Middle frontal gyrus (tissue), 1 donor: ENCODE results near the gene PHLDB2.
"Not testable (repeated sequence)": the region's sequence is repeated elsewhere in the genome, so short reads cannot be mapped to it uniquely, and the experiment has no call there.

Experiments
- DNase-seq: peaks from one replicate; pipeline ENCODE4 v3.0.0-alpha.2; 2015; ENCODE audit warnings: low spot score; ENCODE audit errors: extremely low spot score

The PHLDB2 gene

DNA sequence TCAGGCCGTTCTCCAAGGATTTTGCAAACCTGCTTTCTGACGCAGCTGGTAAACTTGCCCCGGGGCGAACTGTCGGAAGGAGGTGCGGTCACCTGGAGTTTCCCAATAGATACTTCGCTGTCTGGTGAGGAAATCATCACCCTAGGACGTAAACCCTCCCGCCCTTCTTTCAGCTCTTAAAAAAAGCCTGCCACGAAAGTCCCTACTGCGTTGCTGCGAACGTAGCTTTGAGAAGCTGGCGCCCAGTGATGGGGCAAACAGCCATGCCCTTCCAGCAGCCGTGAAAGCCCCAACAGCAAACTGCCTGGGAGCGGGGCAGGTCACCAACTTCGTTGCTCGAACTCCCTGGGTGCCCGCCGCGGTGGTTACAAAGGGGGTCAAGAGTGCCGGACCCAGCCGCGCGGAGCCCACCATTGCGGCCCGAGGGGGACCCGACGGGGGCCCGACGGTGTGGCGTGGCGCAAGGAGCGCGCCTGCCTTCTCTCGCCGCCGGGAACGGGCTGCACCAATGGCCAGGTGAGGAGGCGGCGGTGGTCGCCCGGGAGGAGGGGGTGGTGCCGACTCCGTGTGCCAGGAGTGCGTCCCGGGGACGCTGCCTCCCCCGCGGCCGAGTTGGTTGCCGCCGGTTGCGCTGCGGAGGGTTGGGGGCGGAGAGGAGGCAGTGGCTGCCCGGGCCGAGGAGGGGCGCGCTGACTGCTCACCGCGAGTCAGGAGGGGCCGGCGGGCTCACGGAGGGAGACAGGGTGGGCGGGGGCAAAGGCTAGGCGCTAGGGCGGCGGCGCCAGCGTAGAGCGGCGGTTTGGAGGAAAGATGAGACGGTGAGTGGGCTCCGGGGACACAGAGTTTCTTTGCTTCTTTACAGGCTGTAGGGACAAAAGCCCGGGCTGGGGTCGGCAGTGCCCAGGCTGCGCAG, at the start of gene PHLDB2:
PHLDB2 (plus strand) TSS at position 205 of the 913 bp plus-strand sequence. CDS start 24,813 bp downstream, outside the sequence.
- DNase-seq: no peak

DNA sequence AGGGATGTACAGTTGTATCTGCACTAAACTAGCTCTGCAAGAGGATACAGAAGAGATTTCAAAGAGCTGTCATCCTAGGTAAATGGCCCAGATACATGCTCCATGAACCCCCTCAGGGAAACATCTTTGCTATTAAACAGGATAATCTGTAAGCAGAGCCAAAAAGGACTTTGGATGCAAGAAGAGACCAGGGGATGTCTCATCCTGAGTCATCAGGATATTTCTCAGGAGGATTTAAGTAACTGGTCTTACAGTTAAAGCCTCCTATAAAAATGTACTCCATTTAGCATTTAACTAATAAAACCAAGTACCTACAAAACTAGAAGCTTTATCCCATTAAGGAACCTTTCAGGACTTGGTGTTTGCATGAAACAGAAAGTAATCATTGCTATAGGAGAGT, 48.2 kb upstream of the PHLDB2 start:
- DNase-seq: no peak

DNA sequence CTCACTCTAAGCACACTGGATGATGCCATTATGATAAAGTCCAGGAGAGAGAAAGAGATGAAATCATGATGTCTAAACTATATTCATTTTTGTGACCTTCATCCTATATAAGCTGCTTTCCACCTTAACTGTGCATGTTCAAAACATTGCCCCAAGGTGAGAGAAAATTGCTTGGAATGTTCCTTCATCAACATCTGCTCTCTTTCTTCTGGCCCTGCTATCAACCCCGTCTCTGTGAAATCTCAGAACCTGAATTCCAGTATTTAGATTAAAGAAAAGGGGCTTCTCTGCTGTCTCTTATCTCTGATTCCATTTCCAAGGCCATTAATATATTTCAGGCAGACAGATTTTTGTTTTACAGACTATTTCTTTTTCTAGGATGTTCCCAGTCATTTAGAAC, 47.3 kb upstream of the PHLDB2 start:
- no peak for DNase-seq

DNA sequence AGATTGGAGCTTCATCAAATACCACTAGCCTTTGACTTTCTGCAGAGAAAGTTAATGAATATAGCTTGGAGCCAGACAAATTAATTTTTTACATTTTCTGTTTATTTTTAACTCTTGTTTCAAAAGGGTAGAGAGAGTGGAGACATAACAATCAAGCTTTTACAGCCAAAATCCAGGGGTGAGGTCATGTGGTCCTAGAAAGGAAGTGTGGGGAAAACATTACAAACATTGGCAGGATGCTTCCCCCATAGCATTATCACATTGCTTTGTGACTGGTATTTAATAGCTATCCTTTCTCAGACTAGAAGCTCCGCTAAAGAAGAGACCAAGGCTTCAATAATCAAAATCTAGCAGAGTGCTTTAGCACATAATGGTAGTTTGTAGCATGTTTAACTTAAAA, 46.4 kb upstream of the PHLDB2 start:
- no peak for DNase-seq

DNA sequence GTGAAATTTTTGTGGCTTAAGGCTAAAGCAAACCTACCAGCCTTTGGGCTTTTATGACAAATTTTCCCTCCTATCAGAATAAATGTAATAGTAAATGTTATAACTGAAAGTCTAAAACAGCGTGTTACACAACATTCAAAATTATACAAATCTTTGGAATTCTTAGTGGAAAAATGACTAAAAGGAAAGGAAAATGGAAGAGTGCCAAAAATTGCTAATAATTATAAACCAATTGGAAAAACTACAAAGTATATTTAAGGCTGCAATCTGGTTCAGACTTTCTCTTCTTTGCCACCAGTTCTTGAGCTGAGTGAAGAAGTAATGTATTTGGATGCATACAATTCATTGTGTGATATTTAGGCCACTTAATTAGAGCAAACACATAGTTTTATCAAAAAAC, 45.6 kb upstream of the PHLDB2 start:
- no peak for DNase-seq

DNA sequence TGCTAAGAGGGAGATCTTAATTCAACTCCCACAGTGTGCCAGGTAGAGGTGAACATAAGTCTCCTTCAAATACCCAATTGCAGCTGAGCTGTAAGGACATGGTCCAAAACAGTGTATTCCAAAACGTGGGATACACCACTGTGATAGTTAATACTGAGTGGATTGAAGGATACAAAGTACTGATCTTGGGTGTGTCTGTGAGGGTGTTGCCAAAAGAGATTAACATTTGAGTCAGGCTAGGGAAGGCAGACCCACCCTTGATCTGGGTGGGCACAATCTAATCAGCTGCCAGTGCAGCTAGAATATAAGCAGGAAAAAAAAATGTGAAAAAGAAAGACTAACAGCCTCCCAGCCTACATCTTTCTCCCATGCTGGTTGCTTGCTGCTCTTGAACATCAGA, 45.1 kb upstream of the PHLDB2 start:
- no peak for DNase-seq

DNA sequence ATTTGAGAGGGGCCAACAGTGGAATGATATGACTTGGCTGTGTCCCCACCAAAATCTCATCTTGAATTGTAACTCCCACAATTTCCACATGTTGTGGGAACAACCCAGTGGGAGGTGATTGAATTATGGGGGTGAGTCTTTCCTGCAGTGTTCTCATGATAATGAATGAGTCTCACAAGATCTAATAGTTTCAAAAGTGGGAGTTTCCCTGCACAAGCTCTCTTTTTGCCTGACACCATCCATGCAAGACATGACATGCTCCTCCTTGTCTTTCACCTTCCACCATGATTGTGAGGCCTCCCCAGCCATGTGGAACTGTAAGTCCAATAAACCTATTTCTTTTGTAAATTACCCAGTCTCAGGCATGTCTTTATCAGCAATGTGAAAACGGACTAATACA, 42.3 kb upstream of the PHLDB2 start:
- DNase-seq: not testable (repeated sequence)

DNA sequence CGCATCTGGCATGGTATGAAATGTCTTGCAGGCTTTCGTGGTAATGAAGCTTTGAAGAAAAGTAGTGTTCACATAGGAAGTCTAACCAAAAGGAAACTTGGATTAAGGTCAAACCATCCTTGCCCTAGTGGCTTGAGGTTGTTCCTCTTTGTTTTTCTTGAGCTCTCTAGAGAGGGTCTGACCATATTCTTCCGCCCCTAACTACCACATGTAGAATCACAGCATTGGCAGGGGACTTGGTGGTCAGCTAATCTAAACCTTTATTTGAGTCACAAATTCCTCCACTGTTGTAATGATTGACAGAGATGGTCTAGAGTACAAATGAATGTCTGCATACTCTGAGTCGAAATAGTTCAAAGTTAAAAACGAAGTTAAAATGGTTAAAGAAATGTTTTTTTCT, 39.1 kb upstream of the PHLDB2 start:
- no peak for DNase-seq

DNA sequence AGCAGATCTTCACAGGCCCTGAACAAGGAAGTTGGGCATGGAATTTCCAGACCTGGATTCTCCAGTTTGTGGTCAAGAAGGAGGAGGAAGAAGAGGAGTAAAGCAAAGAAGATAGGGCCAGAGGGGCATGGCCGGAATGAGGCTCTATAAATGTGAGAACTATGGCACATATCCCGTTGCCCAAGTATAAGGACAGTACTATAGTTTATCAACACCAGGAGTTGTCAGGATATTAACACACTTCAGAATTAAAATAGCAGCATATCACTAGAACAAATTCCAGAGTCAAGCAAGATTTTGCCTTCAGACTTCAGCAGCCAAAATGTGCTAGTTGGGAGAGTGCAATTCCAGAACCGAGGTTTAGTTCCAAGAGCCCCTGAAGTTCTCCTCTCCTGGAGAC, 38.4 kb upstream of the PHLDB2 start:
- no peak for DNase-seq

DNA sequence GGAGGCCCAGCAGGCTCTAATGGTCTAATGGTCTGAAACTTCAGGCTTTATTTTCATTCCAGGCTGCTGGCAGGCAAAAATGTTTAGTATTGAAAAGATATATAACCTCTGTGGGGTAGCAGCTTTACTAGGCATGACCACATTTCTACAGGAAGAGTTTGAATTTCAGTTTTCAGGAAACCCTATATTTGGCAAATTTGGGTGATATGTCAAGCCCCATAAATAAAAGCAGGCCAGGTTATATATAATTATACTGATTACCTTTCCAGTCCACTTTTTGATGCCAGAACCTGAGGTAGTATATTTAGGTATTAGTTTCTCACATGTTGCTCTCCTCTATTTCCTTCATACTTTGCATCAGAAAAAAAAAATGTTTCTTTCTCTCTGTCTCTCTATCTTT, 37.2 kb upstream of the PHLDB2 start:
- DNase-seq: no peak

DNA sequence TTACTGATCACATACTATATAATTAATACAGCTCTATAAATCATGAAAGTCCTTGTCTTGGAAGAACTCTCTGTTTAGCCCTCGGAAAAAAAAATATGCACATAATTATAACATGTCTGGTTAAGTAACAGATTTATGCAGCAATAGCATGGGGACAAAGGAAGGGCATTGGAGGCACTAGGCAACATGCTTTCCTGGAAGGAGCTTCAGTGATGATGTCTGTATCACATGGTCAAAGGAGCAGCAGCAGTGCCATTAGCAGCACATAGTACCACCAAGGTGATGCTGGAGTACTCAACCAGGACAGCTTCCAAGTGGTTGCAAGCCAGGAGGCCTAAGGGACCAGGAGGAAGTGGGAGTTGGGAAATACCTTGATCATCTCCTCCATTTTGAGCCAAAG, 36.3 kb upstream of the PHLDB2 start:
- no peak for DNase-seq

DNA sequence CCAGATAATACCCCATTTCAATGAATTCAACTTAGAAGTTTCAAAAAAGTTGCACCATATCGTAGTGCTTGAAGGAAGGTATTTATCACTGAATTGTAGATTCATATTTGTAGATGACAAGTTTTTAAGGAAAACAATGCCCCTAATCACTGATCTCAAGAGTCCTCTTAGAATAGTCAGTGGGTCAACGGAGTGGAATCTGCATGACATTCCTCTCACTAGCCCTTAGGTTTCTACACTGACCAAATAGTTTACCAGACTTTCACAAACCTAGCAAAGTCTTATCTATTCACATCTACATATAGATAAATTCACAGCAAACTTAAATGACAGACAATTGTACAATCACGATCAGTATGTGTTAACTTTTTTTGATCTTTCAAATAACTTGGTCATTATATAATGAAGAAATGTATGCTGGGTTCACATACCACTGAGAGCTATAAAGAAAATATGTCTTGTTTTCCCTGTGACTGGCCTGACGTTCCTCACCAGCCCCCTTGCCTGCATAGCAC, 35.7 kb upstream of the PHLDB2 start:
- no peak for DNase-seq

DNA sequence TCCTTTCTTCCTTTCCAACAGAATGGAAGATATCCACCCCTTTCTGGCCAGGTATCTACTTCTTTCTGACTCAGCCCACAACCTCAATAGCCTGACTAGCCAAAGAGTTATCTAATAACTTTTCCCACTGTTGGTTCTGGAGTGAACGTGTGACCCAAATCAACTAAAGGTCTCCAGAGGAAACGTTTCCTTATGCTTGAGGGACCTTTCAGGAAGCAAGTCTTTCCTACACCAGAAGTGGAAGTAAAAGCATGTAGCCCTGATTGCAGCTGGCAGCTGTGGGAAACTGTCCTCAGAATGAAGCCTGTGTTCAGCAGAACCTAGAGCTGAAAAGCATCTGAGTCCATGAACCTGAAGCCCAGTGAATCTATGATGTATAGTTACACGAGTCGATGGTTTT, 34.7 kb upstream of the PHLDB2 start:
- no peak for DNase-seq

DNA sequence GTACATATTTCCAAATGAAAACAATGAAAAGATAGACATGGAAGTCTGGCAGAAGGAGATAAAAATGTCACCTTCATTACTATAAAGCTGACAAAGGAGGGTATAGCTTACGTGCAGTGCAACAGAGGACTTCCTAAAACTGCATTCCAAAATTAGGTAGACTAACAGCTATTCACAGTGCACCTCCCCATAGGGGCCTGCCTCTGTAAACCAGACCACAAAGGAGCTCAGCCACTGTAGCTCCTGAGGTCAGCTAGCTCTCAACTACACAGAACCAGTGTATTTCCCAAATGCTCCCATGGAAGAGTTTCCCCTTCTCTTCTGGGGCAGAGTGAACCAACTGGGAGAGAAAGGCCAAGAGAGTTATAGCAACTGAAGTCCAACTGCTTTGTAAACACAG, 31.2 kb upstream of the PHLDB2 start:
- no peak for DNase-seq

DNA sequence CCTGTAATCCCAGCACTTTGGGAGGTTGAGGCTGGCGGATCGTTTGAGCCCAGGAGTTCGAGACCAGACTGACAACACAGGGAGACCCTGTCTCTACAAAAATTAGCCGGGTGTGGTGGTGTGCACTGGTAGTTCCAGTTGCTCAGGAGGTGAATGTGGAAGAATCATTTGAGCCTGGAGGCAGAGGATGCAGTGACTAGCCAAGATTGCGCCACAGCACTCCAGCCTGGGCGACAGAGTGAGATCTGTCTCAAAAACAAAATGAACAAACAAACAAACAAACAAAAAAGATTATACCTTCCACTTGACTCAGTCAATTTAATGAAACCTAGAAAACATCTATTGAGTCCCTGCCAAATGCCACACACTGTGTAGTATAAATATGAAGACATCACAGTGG, 30.5 kb upstream of the PHLDB2 start:
- no peak for DNase-seq

DNA sequence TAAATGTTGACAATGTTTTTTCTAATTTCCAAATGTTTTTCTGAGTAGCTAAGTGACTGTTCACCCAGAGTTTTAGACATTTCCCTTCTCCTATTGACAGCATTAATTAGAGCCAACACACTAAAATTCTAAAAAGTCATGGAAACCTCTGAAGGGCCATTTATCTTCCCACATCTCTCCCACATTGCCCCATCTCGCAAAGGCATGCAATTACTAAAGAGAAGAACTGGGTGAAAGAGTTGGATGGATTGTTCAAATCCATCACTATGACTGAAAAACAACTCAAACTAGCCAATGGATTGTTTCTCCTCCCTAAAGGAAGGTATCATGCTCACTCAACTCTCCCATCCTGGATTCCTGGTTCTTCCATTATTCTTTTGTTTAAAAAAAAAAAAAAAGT, 30.0 kb upstream of the PHLDB2 start:
- no peak for DNase-seq

DNA sequence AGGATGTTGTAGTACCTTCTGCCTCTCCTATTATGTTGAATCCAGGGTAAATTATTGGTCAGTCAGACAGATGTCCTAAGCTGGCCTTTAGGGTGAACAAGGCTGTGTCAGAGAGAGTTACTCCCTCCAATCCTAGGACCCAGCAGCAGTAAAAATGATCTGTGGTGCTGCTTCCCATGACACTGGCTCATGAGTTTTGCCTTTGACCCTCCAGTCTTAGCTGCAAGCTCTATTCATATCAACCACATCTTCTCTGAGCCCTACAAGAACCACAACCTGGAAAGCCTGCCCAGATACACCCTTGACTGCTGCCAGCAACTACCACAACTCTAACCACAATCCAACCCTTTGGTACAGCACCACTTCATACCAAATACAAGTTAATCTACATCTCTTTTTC, 27.2 kb upstream of the PHLDB2 start:
- no peak for DNase-seq

DNA sequence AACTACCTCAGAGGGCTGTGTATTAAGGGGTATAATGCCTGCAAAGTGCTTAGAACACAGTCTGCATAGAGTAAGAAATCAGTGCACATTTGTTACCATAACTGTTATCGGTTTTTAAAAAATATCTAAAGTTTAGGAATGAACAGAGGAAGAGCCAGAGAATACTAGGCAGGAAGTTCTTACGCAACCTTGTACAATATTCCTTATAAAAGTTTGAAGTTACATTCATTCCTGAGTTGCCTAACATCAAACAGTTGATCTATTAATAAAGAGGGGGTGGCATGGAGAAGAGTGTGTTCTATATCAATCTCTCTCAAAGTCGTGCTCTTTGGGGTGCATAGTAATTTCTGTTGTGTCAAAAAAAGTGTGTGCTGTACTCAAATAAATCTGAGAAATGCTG, 22.0 kb upstream of the PHLDB2 start:
- no peak for DNase-seq

DNA sequence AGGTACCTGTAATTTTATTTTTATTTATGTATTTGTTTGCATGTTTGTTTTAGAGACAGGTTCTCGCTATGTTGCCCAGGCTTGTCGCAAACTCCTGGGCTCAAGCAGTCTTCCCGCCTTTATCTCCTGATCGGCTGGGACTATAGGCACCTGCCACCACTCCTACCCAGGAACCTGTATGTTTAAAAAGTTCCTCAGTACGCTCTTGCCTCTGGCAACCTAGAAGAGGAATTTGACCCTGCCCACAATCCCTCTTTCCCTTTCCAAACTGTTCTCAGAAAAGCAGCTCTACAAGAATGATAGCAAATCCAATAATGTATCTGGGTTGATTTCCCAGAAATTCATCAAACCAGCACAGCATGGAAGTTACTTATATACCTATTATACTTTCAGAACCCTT, 20.9 kb upstream of the PHLDB2 start:
- DNase-seq: no peak

DNA sequence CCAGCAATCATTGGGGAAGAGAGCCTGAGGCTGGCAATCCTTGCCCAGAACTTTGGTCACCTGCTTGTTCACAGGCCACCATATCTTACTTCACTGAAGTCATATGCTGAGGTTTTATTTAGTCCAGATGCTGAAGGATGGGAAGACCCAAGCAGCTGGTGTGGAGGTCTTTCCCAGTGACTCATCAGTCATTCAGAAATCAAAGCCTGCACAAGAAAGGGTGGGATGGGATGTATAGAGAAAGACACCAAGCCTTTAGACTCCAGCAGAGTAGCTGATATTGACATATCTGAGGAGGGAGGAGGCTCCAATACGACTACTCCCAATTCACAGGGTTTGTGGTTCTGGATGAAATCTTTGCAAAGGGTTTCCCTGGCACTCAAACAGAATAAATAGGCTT, 13.0 kb upstream of the PHLDB2 start:
- DNase-seq: no peak

DNA sequence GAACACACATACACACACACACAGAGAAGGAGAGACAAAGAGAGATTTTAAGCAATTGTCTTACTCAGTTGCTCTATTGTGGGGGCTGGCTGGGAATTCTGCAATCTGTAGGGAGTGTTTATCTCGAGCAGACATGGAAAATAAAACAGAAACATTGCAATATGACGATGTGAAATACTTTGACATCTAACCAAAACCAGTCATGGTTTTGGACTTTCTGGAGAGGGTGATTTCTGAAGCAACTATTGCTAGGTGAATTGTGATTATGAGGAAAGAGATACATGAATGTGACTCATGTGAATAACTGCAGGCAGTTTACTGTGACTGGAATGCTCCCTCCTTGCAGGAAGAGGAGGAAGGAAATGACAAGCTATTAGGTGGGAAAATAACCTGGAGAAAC, 12.3 kb upstream of the PHLDB2 start:
- DNase-seq: no peak

DNA sequence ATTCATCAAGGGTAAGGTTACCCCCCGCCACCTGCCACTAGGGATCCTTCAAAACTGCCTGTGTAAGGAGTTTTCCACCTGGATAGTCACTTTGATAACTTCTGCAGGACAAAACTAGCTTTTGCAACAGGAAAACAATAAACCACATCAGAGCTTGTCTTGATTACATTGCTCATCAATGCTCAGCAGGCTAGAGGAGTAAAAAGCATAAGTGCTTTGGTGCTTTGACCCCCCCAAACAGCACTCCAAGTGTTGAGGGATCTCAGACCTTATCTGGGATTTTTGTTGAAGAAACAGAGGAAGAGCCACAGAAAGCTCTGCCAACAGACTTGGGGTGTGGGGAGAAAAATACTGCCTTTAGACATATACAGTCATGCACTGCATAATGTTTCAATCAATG, 10.8 kb upstream of the PHLDB2 start:
- DNase-seq: no peak

DNA sequence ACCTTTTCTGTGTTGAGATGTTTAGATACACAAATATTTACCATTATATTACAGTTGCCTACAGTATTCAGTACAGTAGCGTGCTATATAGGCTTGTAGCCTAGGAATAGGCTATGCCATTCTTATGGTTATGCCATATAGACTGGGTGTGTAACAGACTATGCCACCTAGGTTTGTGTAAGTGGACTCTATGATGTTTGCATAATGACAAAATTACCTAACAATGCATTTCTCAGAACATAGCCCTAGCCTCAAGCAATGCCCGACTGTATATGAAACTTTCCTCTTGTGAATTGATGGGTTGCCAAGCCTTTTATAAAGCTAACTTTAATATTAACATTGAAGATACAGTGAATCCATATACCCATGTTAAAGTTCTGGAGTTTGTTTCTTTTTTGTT, 10.3 kb upstream of the PHLDB2 start:
- no peak for DNase-seq
